H1 (cell line): ENCODE results near the gene IL1A. TPM values are rescaled to one million over a fixed set of nuclear protein-coding genes. Genes with fewer than 3 reads are reported as not detected.
A peak's percentile ranks its signal among the peaks of the same experiment; 100 is the strongest.

ENCODE experiments used
- CTCF ChIA-PET: fragments of 300-600 bp; sonication (Branson Sonifier 250); formaldehyde crosslinking; loops from one replicate; lab custom pipeline; 2021; ENCODE audit not compliant: partially characterized antibody; lab: Charles Lee
- POLR2A ChIA-PET: fragments of 300-600 bp; sonication (Branson Sonifier 250); formaldehyde crosslinking; loops from one replicate; lab custom pipeline; 2021; ENCODE audit warnings: inconsistent platforms; ENCODE audit not compliant: partially characterized antibody; lab: Charles Lee
- DNase-seq, 2 experiments: peaks; one replicate each; pipeline versions ENCODE4 v3.0.0 to v3.0.0-alpha.2; 2010 to 2022; ENCODE audit warnings: low spot score in 2 of 2, low read depth in 1 of 2, mixed read lengths in 1 of 2
- FAIRE-seq: peaks from 2 replicates; lab custom pipeline; 2011; peaks lifted over from hg19 to GRCh38; lab: Jason Lieb, UNC
- H2AFZ ChIP-seq: 2 replicates; pipeline ENCODE4 v1.8.1; 2012; ENCODE audit warnings: low read length, inconsistent platforms
- H2AK5ac ChIP-seq: 2 replicates; pipeline ENCODE4 v1.6.1; 2013; ENCODE audit warnings: low read depth, low read length
- H2BK120ac ChIP-seq: replicated peaks from 2 replicates; pipeline ENCODE3; 2013; ENCODE audit warnings: low read depth, low read length, inconsistent platforms
- H2BK12ac ChIP-seq: 2 replicates; pipeline ENCODE4 v1.6.1; 2013; ENCODE audit warnings: low read depth, low read length
- H2BK15ac ChIP-seq: 2 replicates; pipeline ENCODE4 v1.6.1; 2013; ENCODE audit warnings: low read length
- H2BK20ac ChIP-seq: 2 replicates; pipeline ENCODE4 v1.6.1; 2013; ENCODE audit warnings: low read length
- H2BK5ac ChIP-seq: 2 replicates; pipeline ENCODE4 v1.6.1; 2013; ENCODE audit warnings: low read depth, low read length
- H3K14ac ChIP-seq: 2 replicates; pipeline ENCODE4 v1.6.1; 2013; ENCODE audit warnings: inconsistent platforms; ENCODE audit not compliant: insufficient read length
- H3K18ac ChIP-seq: 2 replicates; pipeline ENCODE4 v1.6.1; 2013; ENCODE audit warnings: low read length; ENCODE audit errors: extremely low read depth
- H3K23ac ChIP-seq: 2 replicates; pipeline ENCODE4 v1.6.1; 2013; ENCODE audit warnings: inconsistent platforms; ENCODE audit not compliant: insufficient read length
- H3K23me2 ChIP-seq: 2 replicates; pipeline ENCODE4 v1.6.1; 2013; ENCODE audit warnings: low read depth, low read length
- H3K27ac ChIP-seq: 2 replicates; pipeline ENCODE4 v1.6.1; 2011; ENCODE audit warnings: low read depth, low read length, inconsistent platforms
- H3K27me3 ChIP-seq, 4 experiments: replicated peaks in 1 of 4; 1 replicate in 1 of 4; 2 replicates in 3 of 4; pipeline versions ENCODE4 v1.6.1 to v1.8.1; 2011 to 2013; ENCODE audit warnings: low read length in 3 of 4, mild to moderate bottlenecking in 3 of 4, inconsistent platforms in 2 of 4, mixed read lengths in 2 of 4, moderate library complexity in 1 of 4; ENCODE audit not compliant: control insufficient read depth in 3 of 4, insufficient read depth in 3 of 4; ENCODE audit errors: extremely low read depth in 1 of 4
- H3K36me3 ChIP-seq, 4 experiments: 2 replicates each; pipeline versions ENCODE4 v1.6.1 to v1.8.1; 2011 to 2013; ENCODE audit warnings: mild to moderate bottlenecking in 4 of 4, low read length in 3 of 4, moderate library complexity in 2 of 4, control low read depth in 1 of 4, inconsistent platforms in 1 of 4; ENCODE audit not compliant: insufficient read depth in 4 of 4, control insufficient read depth in 2 of 4
- H3K4ac ChIP-seq: replicated peaks from 2 replicates; pipeline ENCODE3; 2013; ENCODE audit warnings: low read length, low read depth, mixed read lengths, inconsistent platforms; ENCODE audit not compliant: insufficient read length
- H3K4me1 ChIP-seq, 4 experiments: replicated peaks in 1 of 4; 1 replicate in 1 of 4; 2 replicates in 3 of 4; pipeline versions ENCODE4 v1.6.1 to v1.8.1; 2011 to 2013; ENCODE audit warnings: low read length in 3 of 4, inconsistent platforms in 2 of 4, mixed read lengths in 1 of 4; ENCODE audit not compliant: insufficient read depth in 4 of 4, control insufficient read depth in 3 of 4
- H3K4me2 ChIP-seq, 2 experiments: 2 replicates each; pipeline versions ENCODE4 v1.6.1 to v1.8.1; 2011 to 2013; ENCODE audit warnings: low read depth in 2 of 2, low read length in 2 of 2, control low read depth in 1 of 2, inconsistent platforms in 1 of 2, mild to moderate bottlenecking in 1 of 2; ENCODE audit not compliant: insufficient read depth in 1 of 2
- H3K4me3 ChIP-seq, 4 experiments: fragments of 200-600, 300-600 bp in 1 of 4; sonication (generic), shearing (Covaris generic), sonication (Bioruptor Twin) in 1 of 4; 2 replicates each; pipeline versions ENCODE4 v1.5.1 to v1.8.1; 2011 to 2016; ENCODE audit warnings: low read length in 4 of 4, low read depth in 3 of 4, control low read depth in 2 of 4, inconsistent platforms in 2 of 4, mild to moderate bottlenecking in 2 of 4, mixed read lengths in 1 of 4, moderate library complexity in 1 of 4; ENCODE audit not compliant: insufficient read depth in 2 of 4; ENCODE audit errors: extremely low read depth in 1 of 4
- H3K56ac ChIP-seq: replicated peaks from 2 replicates; pipeline ENCODE3; 2013; ENCODE audit warnings: low read depth, mild to moderate bottlenecking, mixed read lengths, low read length, inconsistent platforms; ENCODE audit not compliant: insufficient read length
- H3K79me1 ChIP-seq: 2 replicates; pipeline ENCODE4 v1.6.1; 2013; ENCODE audit warnings: low read depth, low read length, control low read depth
- H3K79me2 ChIP-seq, 2 experiments: 2 replicates each; pipeline versions ENCODE4 v1.6.1 to v1.8.1; 2012 to 2013; ENCODE audit warnings: low read length in 2 of 2, mild to moderate bottlenecking in 2 of 2, inconsistent platforms in 1 of 2; ENCODE audit not compliant: insufficient read depth in 2 of 2, control insufficient read depth in 1 of 2
- H3K9ac ChIP-seq, 4 experiments: replicated peaks in 1 of 4; 1 replicate in 1 of 4; 2 replicates in 3 of 4; pipeline versions ENCODE4 v1.6.1 to v1.8.1; 2011 to 2013; ENCODE audit warnings: low read depth in 3 of 4, low read length in 3 of 4, control low read depth in 2 of 4, mild to moderate bottlenecking in 2 of 4, moderate library complexity in 2 of 4, inconsistent platforms in 1 of 4; ENCODE audit errors: extremely low read depth in 1 of 4
- H3K9me3 ChIP-seq, 2 experiments: 2 replicates each; pipeline versions ENCODE4 v1.6.1 to v1.8.1; 2012 to 2013; ENCODE audit warnings: mild to moderate bottlenecking in 2 of 2, moderate library complexity in 2 of 2, control low read depth in 1 of 2, inconsistent platforms in 1 of 2, low read depth in 1 of 2, low read length in 1 of 2, mixed read lengths in 1 of 2; ENCODE audit not compliant: insufficient read depth in 2 of 2
- H4K20me1 ChIP-seq, 2 experiments: replicated peaks in 1 of 2; 2 replicates each; pipeline versions ENCODE3 to v1.8.1; 2011 to 2013; ENCODE audit warnings: inconsistent platforms in 2 of 2, low read length in 2 of 2, mild to moderate bottlenecking in 1 of 2; ENCODE audit not compliant: insufficient read depth in 2 of 2, control insufficient read depth in 1 of 2
- H4K5ac ChIP-seq: 2 replicates; pipeline ENCODE4 v1.6.1; 2013; ENCODE audit warnings: low read length, low read depth, mixed read lengths, inconsistent platforms; ENCODE audit not compliant: insufficient read length
- H4K8ac ChIP-seq: 2 replicates; pipeline ENCODE4 v1.8.0; 2013; ENCODE audit warnings: mild to moderate bottlenecking, moderate library complexity, low read length, inconsistent platforms; ENCODE audit not compliant: insufficient read depth; ENCODE audit errors: extremely low read depth
- H4K91ac ChIP-seq: replicated peaks from 2 replicates; pipeline ENCODE3; 2013; ENCODE audit warnings: low read length, mixed read lengths, inconsistent platforms; ENCODE audit not compliant: insufficient read length
- CEBPB ChIP-seq: IDR thresholded peaks from 2 replicates; pipeline ENCODE4 v1.6.1; 2012; ENCODE audit warnings: low read depth, low read length
- CHD1 ChIP-seq: IDR thresholded peaks from 2 replicates; pipeline ENCODE4 v1.6.1; 2012; ENCODE audit warnings: low read depth, low read length, improper control_type of control experiment
- EZH2 ChIP-seq: fragments of 200-600 bp; sonication (generic); IDR thresholded peaks from 2 replicates; pipeline ENCODE4 v1.7.1; 2012; ENCODE audit warnings: low read depth, mild to moderate bottlenecking, moderate library complexity, low read length, inconsistent platforms; ENCODE audit not compliant: severe bottlenecking
- GABPA ChIP-seq: IDR thresholded peaks from 2 replicates; pipeline ENCODE4 v1.6.1; 2011; ENCODE audit warnings: mild to moderate bottlenecking, low read length, moderate library complexity, borderline replicate concordance; ENCODE audit not compliant: insufficient read depth
- POLR2AphosphoS5 ChIP-seq: IDR thresholded peaks from 2 replicates; pipeline ENCODE4 v1.6.1; 2011; ENCODE audit warnings: low read depth, low read length
- RAD21 ChIP-seq, 2 experiments: IDR thresholded peaks in 1 of 2; conservative IDR thresholded peaks in 1 of 2; 2 replicates each; pipeline ENCODE4 v1.6.1; 2011; ENCODE audit warnings: low read depth in 2 of 2, low read length in 2 of 2, improper control_type of control experiment in 1 of 2, inconsistent platforms in 1 of 2, mild to moderate bottlenecking in 1 of 2, moderate library complexity in 1 of 2
- RXRA ChIP-seq: IDR thresholded peaks from 2 replicates; pipeline ENCODE4 v1.6.1; 2011; ENCODE audit warnings: low read depth, mild to moderate bottlenecking, low read length, moderate library complexity; ENCODE audit not compliant: insufficient read depth
- WGBS, 2 experiments: shearing (Covaris generic) in 1 of 2; methylation state at CpG; one replicate each; pipeline versions ENCODE4 v1.1.6 to v1.1.7; 2013 to 2015; ENCODE audit warnings: low lambda C conversion rate in 2 of 2, mixed read lengths in 2 of 2, inconsistent platforms in 1 of 2, low coverage in 1 of 2, missing lambda C conversion rate in 1 of 2; ENCODE audit not compliant: insufficient replicate concordance in 2 of 2, insufficient coverage in 1 of 2, insufficient read length in 1 of 2; ENCODE audit errors: extremely low coverage in 1 of 2, missing lambda C conversion rate in 1 of 2; 5-methylcytosine and 5-hydroxymethylcytosine counted together
- polyA plus RNA-seq, 7 experiments: library from polyadenylated mRNA; depleted of rRNA in 3 of 7; stranded (reverse) in 5 of 7; unstranded in 2 of 7; fragments of >200 nt in 5 of 7; fragments of 200-250 nt in 2 of 7; gene quantifications; 1 replicate in 5 of 7; 2 replicates in 1 of 7; 4 replicates in 1 of 7; pipeline versions ENCODE4 v1.2.1 to v1.2.3, GENCODE V29; 2011 to 2013; ENCODE audit warnings: missing spikeins in 2 of 7, mixed read lengths in 2 of 7
- total RNA-seq: library from RNA; stranded (reverse); fragmentation: NEBNext Ultra II Directional; extraction: Animal tissue kit (Norgen Biotek cat#: 25700); gene quantifications from 2 replicates; pipeline ENCODE4 v1.2.1, GENCODE V29; 2021
- TF ChIP-seq, protein P1 (sequence below): IDR thresholded peaks from 2 replicates; pipeline ENCODE4 v1.6.1; 2012; ENCODE audit warnings: low read length, inconsistent platforms
- TF ChIP-seq, protein P2 (sequence below): IDR thresholded peaks from 2 replicates; pipeline ENCODE4 v1.6.1; 2011; ENCODE audit warnings: low read depth, mild to moderate bottlenecking, low read length; ENCODE audit not compliant: insufficient read depth
- TF ChIP-seq, protein P3 (sequence below): IDR thresholded peaks from 2 replicates; pipeline ENCODE4 v1.6.1; 2012; ENCODE audit warnings: inconsistent platforms

IL1A gene
- total and polyA plus RNA-seq, 2 of the 8 experiments (the other 6 are each of a cell fraction or from before 2014, with no cell fraction given): 0.32 to 0.74 TPM

GRCh38 chr2:112723995-112724394 lies 60.3 kb downstream of the IL1A start:
- ChIA-PET POLR2A (no interaction called here), CTCF (interaction anchor here (0.8 to 10.5 kb wide), 19 partner anchors 17 to 218 kb away, joined by 3 to 185 read pairs (median 10); partner anchors contain the start of gene CHCHD5)
- no peak overlapping the region for H3K18ac ChIP-seq
- no peak overlapping the region for H3K4ac ChIP-seq
- FAIRE-seq (no peak), DNase-seq (no peak)
- WGBS, 2 experiments: 95% methylated on average over 7 of the region's 8 CpGs; no CpG with 5 or more reads in 1 of the 2 experiments
- H2AK5ac ChIP-seq: no peak overlapping the region
- peak overlapping the region; percentile 20 for H4K91ac ChIP-seq
- H3K4me3 ChIP-seq: no peak overlapping the region
- H3K9me3 ChIP-seq: no peaks in the 10 kb centered on the region
- no peak overlapping the region for H3K27ac ChIP-seq
- no peak overlapping the region for H4K5ac ChIP-seq
- H2BK15ac ChIP-seq: no peak overlapping the region
- H4K8ac ChIP-seq: 0 out of 2 replicates have a peak overlapping the region, but pooled peaks have one; percentile 14
- H3K79me1 ChIP-seq: no peaks in the 10 kb centered on the region
- H3K4me2 ChIP-seq: no peak overlapping the region
- no peaks in the 10 kb centered on the region for H3K23me2 ChIP-seq
- no peak overlapping the region for H3K9ac ChIP-seq
- H2BK120ac ChIP-seq: no peak overlapping the region
- no peaks in the 10 kb centered on the region for H4K20me1 ChIP-seq
- H2BK5ac ChIP-seq: no peak overlapping the region
- H3K27me3 ChIP-seq: no peaks in the 10 kb centered on the region
- no peak overlapping the region for H3K14ac ChIP-seq
- H3K56ac ChIP-seq: no peak overlapping the region
- H2BK12ac ChIP-seq: no peak overlapping the region
- H2BK20ac ChIP-seq: no peak overlapping the region
- H3K79me2 ChIP-seq: no peaks in the 10 kb centered on the region
- no peak overlapping the region for H3K23ac ChIP-seq
- no peak overlapping the region for H2AFZ ChIP-seq
- H3K4me1 ChIP-seq: no peaks in the 10 kb centered on the region; a peak in 2 of 7 replicates
- H3K36me3 ChIP-seq: no peaks in the 10 kb centered on the region
- TF ChIP-seq RXRA: no peak
- no peak for TF ChIP-seq CEBPB
- TF ChIP-seq, protein P1, sequence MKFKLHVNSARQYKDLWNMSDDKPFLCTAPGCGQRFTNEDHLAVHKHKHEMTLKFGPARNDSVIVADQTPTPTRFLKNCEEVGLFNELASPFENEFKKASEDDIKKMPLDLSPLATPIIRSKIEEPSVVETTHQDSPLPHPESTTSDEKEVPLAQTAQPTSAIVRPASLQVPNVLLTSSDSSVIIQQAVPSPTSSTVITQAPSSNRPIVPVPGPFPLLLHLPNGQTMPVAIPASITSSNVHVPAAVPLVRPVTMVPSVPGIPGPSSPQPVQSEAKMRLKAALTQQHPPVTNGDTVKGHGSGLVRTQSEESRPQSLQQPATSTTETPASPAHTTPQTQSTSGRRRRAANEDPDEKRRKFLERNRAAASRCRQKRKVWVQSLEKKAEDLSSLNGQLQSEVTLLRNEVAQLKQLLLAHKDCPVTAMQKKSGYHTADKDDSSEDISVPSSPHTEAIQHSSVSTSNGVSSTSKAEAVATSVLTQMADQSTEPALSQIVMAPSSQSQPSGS: no peak
- TF ChIP-seq, protein P2, sequence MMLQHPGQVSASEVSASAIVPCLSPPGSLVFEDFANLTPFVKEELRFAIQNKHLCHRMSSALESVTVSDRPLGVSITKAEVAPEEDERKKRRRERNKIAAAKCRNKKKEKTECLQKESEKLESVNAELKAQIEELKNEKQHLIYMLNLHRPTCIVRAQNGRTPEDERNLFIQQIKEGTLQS: no peak
- no peak for TF ChIP-seq GABPA
- no peak for TF ChIP-seq RAD21 (IDR thresholded peaks at IDR 0.05 in 1 of 2, conservative IDR thresholded peaks at IDR 0.05 in 1 of 2; ENCODE audit: low read depth in 2 of 2, low read length in 2 of 2)
- no peak for TF ChIP-seq EZH2
- no peak for TF ChIP-seq POLR2AphosphoS5
- TF ChIP-seq CHD1: no peak
- TF ChIP-seq, protein P3, sequence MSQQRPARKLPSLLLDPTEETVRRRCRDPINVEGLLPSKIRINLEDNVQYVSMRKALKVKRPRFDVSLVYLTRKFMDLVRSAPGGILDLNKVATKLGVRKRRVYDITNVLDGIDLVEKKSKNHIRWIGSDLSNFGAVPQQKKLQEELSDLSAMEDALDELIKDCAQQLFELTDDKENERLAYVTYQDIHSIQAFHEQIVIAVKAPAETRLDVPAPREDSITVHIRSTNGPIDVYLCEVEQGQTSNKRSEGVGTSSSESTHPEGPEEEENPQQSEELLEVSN: no peak
